Heart right ventricle (tissue), 16 donors: ENCODE results near the gene SNAP23. TPM values are rescaled to one million over a fixed set of nuclear protein-coding genes. Genes with fewer than 3 reads are reported as not detected.

Source experiments
- ATAC-seq, 8 donors: fragments of 200-7000 bp; cut with Tn5 transposase; one replicate each; pipeline ENCODE4 v1.9.1; 2020; ENCODE audit warnings: mild to moderate bottlenecking in 8 of 8, moderate library complexity in 8 of 8, moderate number of reproducible peaks in 1 of 8
- DNase-seq, 2 donors: peaks; one replicate each; pipeline ENCODE4 v3.0.0-alpha.2; 2020
- H3K27ac ChIP-seq, 10 donors: fragments of 200-600 bp; sonication (generic) in 2 of 10; one replicate each; pipeline versions ENCODE4 v1.5.0 to v1.8.0; 2020 to 2022; ENCODE audit warnings: mild to moderate bottlenecking in 3 of 10
- H3K27me3 ChIP-seq, 7 donors: fragments of 200-600 bp; one replicate each; pipeline ENCODE4 v1.8.0; 2021 to 2022; ENCODE audit warnings: mild to moderate bottlenecking in 2 of 7
- H3K36me3 ChIP-seq, 9 donors: fragments of 200-600 bp; sonication (generic) in 1 of 9; one replicate each; pipeline versions ENCODE4 v1.5.0 to v1.8.0; 2020 to 2022; ENCODE audit warnings: mild to moderate bottlenecking in 2 of 9
- H3K4me1 ChIP-seq, 9 donors: fragments of 200-600 bp; sonication (generic) in 1 of 9; one replicate each; pipeline versions ENCODE4 v1.5.0 to v1.8.0; 2020 to 2022; ENCODE audit warnings: mild to moderate bottlenecking in 4 of 9
- H3K4me3 ChIP-seq, 10 donors: fragments of 200-600 bp; sonication (generic) in 2 of 10; one replicate each; pipeline versions ENCODE4 v1.5.0 to v1.8.0; 2020 to 2022; ENCODE audit warnings: mild to moderate bottlenecking in 7 of 10, moderate library complexity in 2 of 10
- H3K9me3 ChIP-seq, 11 donors: fragments of 200-600 bp in 10 of 11; sonication (generic) in 2 of 11; one replicate each; pipeline versions ENCODE4 v1.5.0 to v1.8.0; 2013 to 2022; ENCODE audit warnings: mild to moderate bottlenecking in 2 of 11, control low read depth in 1 of 11, moderate library complexity in 1 of 11
- CTCF ChIP-seq, 9 donors: fragments of 200-600 bp; sonication (generic) in 2 of 9; IDR thresholded peaks; one replicate each; pipeline versions ENCODE4 v1.5.0 to v1.8.0; 2021 to 2022; ENCODE audit warnings: antibody characterized with exemption in 9 of 9, mild to moderate bottlenecking in 5 of 9, moderate library complexity in 1 of 9
- WGBS, 2 donors: extraction: QIAGEN DNeasy Blood & Tissue Kit; methylation state at CpG; one replicate each; pipeline ENCODE4 v1.1.7; 2013; ENCODE audit warnings: inconsistent platforms in 1 of 2; 5-methylcytosine and 5-hydroxymethylcytosine counted together
- intact Hi-C, 10 donors: fragments of 100-400 bp; cut with DNase I; formaldehyde crosslinking; loops; one replicate each; pipeline versions ENCODE4 v1.11.1 to v1.14.2; 2022
- polyA plus RNA-seq, 2 donors: library from polyadenylated mRNA; stranded (reverse); fragments of 200-250 nt; gene quantifications; one replicate each; pipeline ENCODE4 v1.2.3, GENCODE V29; 2013
- total RNA-seq, 10 donors: library from RNA; stranded (reverse); fragmentation: NEBNext Ultra II Directional in 3 of 10; extraction: Animal tissue kit (Norgen Biotek cat#: 25700) in 3 of 10; gene quantifications; one replicate each; pipeline versions ENCODE4 v1.2.1 to v1.2.4, GENCODE V29; 2021 to 2023
- donor health status: Arrhythmogenic right ventricular cardiomyopathy.
- donor health status: ischemic (EF 13 %, LVEDD 7.1; RV severe dilation, severe dysfunction).
- donor health status: healthy with polysubstance abuse.
- donor health status: DM: no; HTN: yes; CAD: no.
- donor health status: DM: no; HTN: no; CAD: no.
- donor health status: ischemic (EF 25% LVEDD 6.9; RV normal size, moderate dysfunction).
- donor health status: ischemic (EF 25% LVEDD 5.7; RV mildly dilated, moderate dysfunction).
- donor health status: healthy.
- donor health status: DM: yes; HTN: yes; CAD: no.
- donor health status: Ischemic cardiomyopathy.
- donor health status: ischemic (EF 35%, LVEDD 5.7; RV mildly dilated, moderate dysfunction).
- donor health status: nonischemic (EF 11% LVEDD 7.7; RV severe dilation, severe dysfunction).
- donor health status: DM: yes; HTN: yes; CAD: no.
- donor health status: PGD.
- donor health status: ischemic (EF 29% LVEDD 5.4; RV normal size, mild dysfunction).
- donor health status: nonischemic (EF 23%, LVEDD 6.1; RV moderate dilation, normal function).

The SNAP23 gene
- total and polyA plus RNA-seq, 12 donors: 24.8 to 87.9 (median 46.6) TPM

GRCh38 chr15:42493679-42494078 lies 1.8 kb upstream of the SNAP23 start:
- DNase-seq (no peak), ATAC-seq (no peak)
- Histone ChIP-seq H3K4me3 (peak overlapping the region in 1 of 10 donors; percentile 17), H3K36me3 (no peaks in the 10 kb centered on the region), H3K4me1 (peaks cover 8 to 78% (median 58%) of the 10 kb centered on the region in 9 donors), H3K27ac (peak overlapping the region in 9 of 10 donors; percentile 83 to 93 (median 91)), H3K27me3 (no peaks in the 10 kb centered on the region), H3K9me3 (no peaks in the 10 kb centered on the region)
- 84 to 88% methylated on average over 1 of the region's 1 CpG for WGBS, 2 donors
- TF ChIP-seq CTCF (IDR thresholded peaks at IDR 0.05): no peak
- intact Hi-C loops: loop anchor here in 1 of 10 donors (10.0 kb wide), 1 partner anchor 81 kb away; the partner anchor contains the start of gene STARD9

GRCh38 chr15:42494998-42495360 lies 455 bp upstream of the SNAP23 start:
- H3K27ac ChIP-seq: peak overlapping the region; percentile 83 to 93 (median 90)
- intact Hi-C loops: loop anchor here in 2 of 10 donors (5.0 to 10.0 kb wide), 2 partner anchors 57 to 80 kb away; partner anchors contain the start of gene STARD9 (in 1 of the 2)
- H3K9me3 ChIP-seq: no peaks in the 10 kb centered on the region
- 6 to 16% methylated on average over 10 of the region's 10 CpGs for WGBS, 2 donors
- peaks cover 0 to 3% (median 0%) of the 10 kb centered on the region in 9 donors for H3K36me3 ChIP-seq
- H3K27me3 ChIP-seq: no peaks in the 10 kb centered on the region
- H3K4me1 ChIP-seq: peaks cover 8 to 78% (median 58%) of the 10 kb centered on the region in 9 donors
- TF ChIP-seq CTCF (IDR thresholded peaks at IDR 0.05): no peak
- H3K4me3 ChIP-seq: peak overlapping the region; percentile 34 to 95 (median 68)
- peak; percentile 21 to 73 (median 46) for ATAC-seq
- peak in 1 of 2 donors; percentile 77 for DNase-seq

GRCh38 chr15:42498212-42499068 lies 3.0 kb downstream of the SNAP23 start:
- ATAC-seq: no peak
- H3K27ac ChIP-seq: peak overlapping the region in 5 of 10 donors; percentile 11 to 64 (median 32)
- H3K27me3 ChIP-seq: no peaks in the 10 kb centered on the region
- 65 to 71% methylated on average over 6 of the region's 6 CpGs for WGBS, 2 donors
- no peak for TF ChIP-seq CTCF (IDR thresholded peaks at IDR 0.05)
- no peak overlapping the region for H3K4me3 ChIP-seq
- DNase-seq: no peak
- H3K4me1 ChIP-seq: peaks cover 4 to 88% (median 60%) of the 10 kb centered on the region in 9 donors
- peaks cover 0 to 5% (median 0%) of the 10 kb centered on the region in 9 donors for H3K36me3 ChIP-seq
- no peaks in the 10 kb centered on the region for H3K9me3 ChIP-seq
- intact Hi-C loops: loop anchor here in 2 of 10 donors (5.0 to 10.0 kb wide), 2 partner anchors 54 to 76 kb away; partner anchors contain the start of gene STARD9 (in 1 of the 2)

GRCh38 chr15:42499858-42500609 lies 4.6 kb downstream of the SNAP23 start:
- H3K4me3 ChIP-seq: no peak overlapping the region
- DNase-seq: no peak

More at GRCh38 chr15:42499858-42500609, 4.6 kb downstream of the SNAP23 start:
- Histone ChIP-seq H3K27me3 (no peaks in the 10 kb centered on the region), H3K4me1 (peaks cover 0 to 90% (median 45%) of the 10 kb centered on the region in 9 donors), H3K36me3 (peaks cover 0 to 8% (median 0%) of the 10 kb centered on the region in 9 donors), H3K27ac (peak overlapping the region; percentile 23 to 64 (median 49)), H3K9me3 (no peaks in the 10 kb centered on the region)
- intact Hi-C loops: loop anchor here in 2 of 10 donors (5.0 to 10.0 kb wide), 2 partner anchors 52 to 75 kb away; partner anchors contain the start of gene STARD9 (in 1 of the 2)
- ATAC-seq: no peak
- no peak for TF ChIP-seq CTCF (IDR thresholded peaks at IDR 0.05)
- 65 to 70% methylated on average over 12 of the region's 12 CpGs for WGBS, 2 donors
